GM21423 (cell line): ENCODE results near the gene HYKK.
"Not testable (repeated sequence)": the region's sequence is repeated elsewhere in the genome, so short reads cannot be mapped to it uniquely, and the experiment has no call there.

Source experiments
- ATAC-seq: cut with Tn5 transposase; IDR thresholded peaks from one replicate; pipeline ENCODE4 v1.9.1; 2021; ENCODE audit warnings: mild to moderate bottlenecking, moderate library complexity; ENCODE audit not compliant: unreplicated experiment

Gene HYKK, protein sequence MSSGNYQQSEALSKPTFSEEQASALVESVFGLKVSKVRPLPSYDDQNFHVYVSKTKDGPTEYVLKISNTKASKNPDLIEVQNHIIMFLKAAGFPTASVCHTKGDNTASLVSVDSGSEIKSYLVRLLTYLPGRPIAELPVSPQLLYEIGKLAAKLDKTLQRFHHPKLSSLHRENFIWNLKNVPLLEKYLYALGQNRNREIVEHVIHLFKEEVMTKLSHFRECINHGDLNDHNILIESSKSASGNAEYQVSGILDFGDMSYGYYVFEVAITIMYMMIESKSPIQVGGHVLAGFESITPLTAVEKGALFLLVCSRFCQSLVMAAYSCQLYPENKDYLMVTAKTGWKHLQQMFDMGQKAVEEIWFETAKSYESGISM

DNA sequence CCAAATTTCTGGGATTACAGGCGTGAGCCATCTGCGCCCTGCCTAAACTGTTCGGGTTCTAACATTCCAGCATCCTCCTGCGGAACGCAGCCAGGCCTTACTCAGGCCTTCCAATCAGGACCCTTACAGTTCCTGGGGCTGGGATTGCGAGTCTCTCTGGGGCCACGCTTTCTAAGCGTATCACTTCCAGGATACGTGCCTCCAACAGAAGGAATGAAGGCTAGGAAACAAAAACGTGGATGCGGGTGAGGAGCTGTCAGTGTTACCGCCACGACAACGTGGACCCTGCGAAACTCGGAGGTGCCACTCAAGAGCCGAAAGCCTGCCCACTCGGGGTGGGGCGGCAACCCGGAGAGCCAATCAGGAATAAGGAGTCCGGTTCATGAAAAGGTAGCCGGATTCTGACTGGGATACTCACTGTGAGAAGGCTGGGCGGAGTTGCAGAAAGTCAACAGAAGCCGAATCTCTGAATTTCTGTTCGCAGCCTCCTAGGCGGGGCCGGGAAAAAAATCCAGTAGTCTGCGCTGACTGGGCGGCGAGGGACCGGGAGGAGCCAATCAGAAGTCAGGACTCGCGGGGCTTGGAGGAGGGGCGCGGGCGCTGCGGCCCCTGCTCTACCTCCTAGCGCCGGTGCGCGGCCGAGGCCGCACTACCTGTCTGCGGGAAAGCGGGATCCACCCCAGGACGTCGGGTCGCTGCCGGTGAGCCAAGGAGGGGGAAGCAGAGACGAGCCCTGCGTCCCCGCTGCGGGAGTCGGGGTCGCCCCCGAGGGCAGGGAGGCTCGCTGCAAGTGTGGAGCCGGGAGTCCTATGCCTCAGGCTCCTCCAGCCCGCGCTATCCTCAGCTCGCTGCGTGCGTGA lies at the start of gene HYKK:
Gene HYKK, plus strand, starts transcription at position 607 of the 860 bp plus-strand sequence. CDS start 5,512 bp downstream, outside the sequence.
- peak; percentile 83 for ATAC-seq

DNA sequence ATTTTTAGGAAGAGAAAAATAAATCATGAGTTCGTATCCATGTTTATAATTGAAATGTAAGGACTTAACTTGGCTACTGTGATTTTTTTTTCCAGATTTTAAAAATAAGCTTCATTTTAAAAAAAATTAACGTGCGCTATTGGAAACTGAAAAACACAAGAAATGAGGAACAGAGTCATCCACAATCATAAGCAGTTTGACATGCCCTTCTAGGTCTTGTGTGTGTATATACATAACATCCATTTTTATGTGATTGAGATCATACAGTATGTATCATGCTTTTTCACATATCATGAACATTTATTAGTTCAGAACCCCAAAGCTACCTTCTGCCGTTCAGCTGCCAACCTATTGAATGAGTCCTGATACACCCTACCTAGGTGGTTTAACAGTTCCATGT lies 46.6 kb upstream of the HYKK start:
- ATAC-seq: no peak

DNA sequence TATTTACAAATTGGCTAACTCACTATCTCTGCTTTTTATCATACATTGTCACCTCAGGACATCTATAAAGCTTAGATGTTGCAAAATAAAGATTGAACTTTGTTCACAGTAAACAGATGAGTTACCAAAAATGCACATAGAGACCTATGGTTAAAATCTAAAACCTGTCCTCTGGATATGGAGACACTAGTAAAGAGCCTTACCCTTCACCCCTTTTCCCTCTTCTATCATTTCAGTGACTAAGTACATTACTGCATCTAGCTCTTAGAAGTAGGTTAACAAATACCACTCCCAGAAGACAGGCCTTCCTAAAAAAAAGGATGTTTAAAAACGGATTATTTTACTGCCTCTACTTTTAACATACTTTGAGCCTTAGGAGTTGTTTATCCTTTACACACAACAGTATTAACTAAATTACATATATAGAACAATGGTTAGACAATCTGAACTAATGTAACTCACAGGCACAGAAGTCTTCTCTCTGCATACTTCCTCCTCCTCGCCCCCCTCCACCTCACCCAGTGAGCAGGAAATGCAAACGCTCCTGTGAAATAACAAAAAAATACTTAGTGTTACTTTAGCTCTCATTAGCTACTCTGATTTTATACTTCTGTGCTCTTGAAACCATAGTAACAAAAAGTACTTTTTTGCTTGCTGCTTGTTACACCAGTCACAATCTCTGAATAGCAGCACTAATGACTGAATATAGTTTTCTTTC lies 46.0 kb upstream of the HYKK start:
- ATAC-seq: no peak

DNA sequence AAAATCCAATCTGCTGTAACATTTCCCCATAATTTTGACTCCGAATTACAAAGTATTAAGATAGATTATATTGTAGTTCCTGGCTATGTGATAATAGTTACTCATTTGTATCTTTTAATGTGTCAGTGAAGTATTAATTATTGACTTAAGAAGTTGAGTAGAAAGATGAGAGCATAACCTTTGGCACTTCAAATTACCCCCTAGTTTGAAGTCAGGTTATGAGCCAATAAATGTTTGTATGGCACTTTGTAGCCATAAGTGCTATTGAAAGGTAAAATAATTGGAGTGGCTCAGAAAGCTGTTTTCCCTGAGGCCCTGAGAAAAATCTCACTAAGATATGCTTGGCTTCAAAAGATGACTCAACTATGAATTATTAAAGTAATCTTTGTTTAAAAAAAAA lies 38.3 kb upstream of the HYKK start:
- ATAC-seq: no peak

DNA sequence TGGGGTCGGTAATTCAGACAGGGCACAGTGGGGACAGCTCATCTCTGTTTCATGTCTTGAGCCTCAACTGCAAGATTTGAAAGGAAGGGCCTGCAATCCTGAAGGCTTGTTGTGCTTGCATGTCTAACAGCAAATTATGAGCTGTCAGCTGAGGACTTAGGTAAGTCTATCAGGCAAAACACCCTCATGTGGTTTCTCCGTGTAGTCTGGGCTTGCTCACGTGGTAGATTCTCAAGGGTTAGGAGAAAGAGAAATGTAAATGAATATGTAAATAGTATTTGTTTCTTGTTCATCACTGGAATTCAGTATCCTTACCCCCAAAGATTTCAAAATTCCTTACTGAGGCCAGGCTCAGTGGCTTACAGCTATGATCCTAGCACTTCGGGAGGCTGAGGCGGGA lies 30.1 kb upstream of the HYKK start:
- no peak for ATAC-seq

DNA sequence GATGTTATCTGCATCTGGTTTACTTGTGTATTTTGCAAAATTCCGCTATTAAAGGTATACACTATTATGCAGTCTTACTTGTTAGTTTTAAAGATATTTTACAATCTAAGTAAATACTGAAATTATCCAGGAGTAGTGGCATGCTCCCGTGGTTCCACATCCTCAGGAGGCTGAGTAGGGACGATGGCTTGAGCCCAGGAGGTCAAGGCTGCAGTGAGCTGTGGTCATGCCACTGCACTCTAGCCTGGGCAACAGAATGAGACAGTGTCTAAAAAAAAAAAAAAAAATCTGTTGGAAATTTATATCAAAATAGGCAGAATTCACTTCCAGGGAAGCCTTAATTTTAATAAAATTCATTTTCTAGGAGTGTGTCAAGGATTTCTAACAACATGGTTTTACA lies 27.7 kb upstream of the HYKK start:
- ATAC-seq: no peak

DNA sequence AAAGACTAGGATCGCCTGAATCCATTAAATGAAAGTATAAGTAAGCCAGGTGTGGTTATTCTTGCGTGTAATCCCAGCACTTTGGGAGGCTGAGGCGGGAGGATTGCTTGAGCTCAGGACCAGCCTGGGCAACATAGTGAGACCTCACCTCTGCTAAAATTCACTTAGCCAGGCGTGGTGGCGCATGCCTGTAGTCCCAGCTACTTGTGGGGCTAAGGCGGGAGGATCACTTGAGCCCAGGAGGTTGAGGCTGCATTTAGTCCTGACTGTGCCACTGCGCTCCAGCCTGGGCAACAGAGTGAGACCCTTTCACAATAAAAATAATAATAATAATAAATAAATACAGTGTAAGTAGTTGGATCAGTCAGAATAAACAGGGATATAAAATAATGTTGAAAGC lies 25.5 kb upstream of the HYKK start:
- no peak for ATAC-seq

DNA sequence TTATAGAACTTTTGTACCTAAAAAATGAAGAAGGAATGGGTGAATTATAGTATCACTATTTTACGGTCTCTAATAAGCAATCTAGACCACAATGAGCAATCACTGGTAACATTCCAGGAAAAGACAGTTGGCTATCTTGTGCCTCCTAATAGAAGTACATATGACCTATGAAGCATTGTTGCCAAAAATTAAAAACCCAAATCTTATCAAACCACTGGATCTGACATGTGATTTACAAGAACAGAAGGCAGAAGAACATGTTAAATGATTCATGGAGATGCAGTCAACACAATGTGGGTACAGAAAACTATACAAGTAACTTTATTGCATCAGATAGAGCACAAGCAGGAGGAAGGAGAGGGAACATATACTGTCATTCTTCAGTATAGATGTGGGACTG lies 14.5 kb upstream of the HYKK start:
- no peak for ATAC-seq

DNA sequence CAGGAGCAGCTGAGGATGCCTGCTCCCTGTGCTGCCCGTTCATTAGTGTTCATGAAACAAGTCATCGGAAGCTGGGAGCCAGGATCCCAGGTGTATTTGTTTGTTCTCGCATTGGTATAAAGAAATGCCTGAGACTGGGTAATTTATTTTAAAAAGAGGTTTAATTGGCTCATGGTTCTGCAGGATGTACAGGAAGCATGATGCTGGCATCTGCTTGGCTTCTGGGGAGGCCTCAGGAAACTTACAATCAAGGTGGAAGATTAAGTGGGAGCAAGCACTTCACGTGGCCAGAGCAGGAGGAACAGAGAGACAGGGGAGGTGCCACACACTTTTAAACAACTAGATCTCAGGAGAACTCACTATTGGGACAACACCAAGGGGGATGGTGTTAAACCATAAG lies 5.5 kb upstream of the HYKK start:
- ATAC-seq: no peak

DNA sequence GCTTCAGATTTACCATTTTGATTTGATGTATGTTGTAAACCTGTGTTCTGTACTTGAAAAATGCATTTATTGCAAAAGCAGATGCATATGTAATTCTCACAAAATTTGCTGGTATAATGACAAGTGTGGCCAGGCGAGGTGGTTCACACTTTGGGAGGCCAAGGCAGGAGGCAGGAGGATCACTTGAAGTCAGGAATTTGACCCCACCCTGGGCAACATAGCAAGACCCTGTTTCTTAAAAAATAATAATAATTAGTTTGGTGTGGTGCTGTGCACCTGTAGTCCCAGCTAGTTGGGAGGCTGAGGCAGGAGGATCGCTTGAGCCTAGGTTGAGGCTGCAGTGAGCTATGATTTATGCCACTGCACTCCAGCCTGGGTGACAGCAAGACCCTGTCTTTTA lies 4.7 kb upstream of the HYKK start:
- ATAC-seq: no peak

DNA sequence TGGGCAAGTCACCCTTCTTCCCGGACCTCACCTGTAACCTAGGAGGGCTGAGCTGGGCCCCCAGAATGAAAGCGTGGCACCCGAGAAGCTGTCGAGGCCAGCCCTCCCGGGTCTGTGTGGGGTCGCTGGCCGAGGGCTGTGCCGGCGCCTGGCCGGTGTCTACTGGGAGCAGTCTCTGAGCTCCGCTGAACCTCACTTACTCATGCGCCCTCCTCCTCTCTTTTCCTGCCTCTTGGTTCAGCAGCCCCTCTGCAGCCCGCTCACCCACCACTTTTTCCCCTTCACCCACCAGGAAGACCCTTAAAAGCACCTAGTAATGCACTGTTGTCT lies 419 bp downstream of the HYKK start:
- ATAC-seq: peak; percentile 23

DNA sequence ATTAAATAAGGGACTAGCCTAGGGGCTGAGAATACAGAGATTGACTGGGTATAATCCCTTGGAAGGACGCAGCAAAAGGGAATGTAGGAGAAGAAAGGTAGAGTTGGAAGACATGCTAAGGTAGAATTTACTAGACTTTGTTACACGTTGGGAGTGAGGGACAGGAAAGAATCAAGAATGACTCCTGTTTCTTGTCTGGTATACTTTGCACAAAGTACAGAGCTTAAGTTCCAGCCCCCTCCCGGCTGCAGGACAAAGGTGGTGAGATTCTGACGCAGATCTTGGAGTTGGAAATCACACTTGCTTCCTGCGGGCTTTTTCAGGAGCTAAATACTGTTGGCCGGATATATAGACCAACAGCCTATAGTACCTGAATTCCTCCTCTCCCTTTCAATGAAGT lies 895 bp downstream of the HYKK start:
- ATAC-seq: no peak

DNA sequence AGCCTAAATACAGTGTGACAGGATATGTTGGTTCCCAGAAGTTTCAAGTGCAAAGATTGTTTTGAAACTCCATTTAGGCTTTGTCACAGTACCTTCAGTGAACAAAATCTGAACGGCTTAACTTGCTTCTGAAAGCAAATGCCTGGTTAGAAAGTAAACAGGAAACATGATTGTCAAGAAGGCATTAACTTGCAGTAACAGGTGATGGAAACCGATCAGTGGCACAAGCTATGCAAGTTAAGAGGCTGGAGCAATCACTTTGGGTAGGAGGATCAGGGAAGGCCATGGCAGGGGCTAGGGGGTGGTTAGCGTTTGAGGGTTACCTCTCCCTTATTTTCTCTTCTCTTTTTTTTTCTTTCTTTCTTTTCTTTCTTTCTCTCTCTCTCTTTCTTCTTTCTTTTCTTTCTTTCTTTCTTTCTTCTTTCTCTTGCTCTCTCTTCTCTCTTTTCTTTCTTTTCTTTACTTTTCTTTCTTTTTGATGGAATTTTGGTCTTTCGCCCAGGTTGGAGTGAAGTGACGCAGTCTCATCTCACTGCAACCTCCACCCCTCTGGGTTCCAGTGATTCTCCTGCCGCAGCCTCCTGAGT lies 2.4 kb downstream of the HYKK start:
- no peak for ATAC-seq

DNA sequence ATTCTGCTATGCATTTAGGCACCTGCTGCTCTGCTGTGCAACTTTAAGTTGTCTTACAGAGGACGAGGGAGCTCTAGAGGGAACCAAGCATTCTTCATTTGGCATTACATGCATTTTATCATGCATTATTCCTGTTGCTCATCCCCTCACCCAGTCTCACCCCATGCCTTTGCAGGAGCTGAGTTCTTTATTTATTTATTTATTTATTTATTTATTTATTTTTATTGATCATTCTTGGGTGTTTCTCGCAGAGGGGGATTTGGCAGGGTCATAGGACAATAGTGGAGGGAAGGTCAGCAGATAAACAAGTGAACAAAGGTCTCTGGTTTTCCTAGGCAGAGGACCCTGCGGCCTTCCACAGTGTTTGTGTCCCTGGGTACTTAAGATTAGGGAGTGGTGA lies 12.7 kb downstream of the HYKK start:
- ATAC-seq: not testable (repeated sequence)

DNA sequence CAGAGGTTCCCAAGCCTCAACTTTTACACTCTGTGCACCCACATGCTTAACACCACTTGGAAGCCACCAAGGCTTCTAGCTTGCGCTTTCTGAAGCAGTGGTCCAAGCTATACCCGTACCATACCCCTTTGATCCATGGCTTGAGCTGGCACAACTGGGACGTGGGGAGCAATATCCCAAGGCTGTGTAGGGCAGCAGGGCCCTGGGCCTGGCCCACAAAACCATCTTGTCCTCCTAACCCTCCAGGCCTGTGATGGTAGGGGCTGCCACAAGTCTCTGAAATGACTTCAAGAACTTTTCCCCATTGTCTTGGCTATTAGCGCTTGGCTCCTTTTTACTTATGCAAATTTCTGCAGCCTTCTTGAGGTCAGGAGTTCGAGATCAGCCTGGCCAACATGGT lies 16.9 kb downstream of the HYKK start:
- no peak for ATAC-seq

DNA sequence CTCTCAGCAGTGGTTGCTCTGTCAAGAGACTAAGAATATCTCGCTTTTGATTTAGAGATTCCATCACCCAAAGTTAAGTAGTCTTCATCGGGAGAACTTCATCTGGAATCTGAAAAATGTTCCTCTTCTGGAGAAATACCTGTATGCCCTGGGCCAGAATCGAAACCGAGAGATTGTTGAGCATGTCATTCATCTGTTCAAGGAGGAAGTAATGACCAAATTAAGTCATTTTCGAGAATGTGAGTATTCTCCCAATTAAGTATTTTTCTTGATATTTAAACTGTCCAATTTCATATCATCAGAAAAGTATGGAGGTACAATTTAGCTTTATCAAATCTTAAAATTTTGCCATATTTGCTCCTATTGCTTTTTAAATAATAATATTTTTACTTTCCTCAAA lies 19.9 kb downstream of the HYKK start:
- no peak for ATAC-seq

DNA sequence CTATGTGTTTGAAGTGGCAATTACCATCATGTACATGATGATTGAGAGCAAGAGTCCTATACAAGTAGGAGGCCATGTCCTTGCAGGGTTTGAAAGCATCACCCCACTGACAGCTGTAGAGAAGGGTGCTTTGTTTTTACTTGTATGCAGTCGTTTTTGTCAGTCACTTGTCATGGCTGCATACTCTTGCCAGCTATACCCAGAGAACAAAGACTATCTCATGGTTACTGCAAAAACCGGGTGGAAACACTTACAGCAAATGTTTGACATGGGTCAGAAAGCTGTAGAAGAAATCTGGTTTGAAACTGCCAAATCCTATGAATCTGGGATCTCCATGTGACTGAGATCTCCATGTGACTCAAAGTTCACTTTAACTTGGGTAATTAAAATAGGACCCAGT lies 26.0 kb downstream of the HYKK start:
- ATAC-seq: no peak

DNA sequence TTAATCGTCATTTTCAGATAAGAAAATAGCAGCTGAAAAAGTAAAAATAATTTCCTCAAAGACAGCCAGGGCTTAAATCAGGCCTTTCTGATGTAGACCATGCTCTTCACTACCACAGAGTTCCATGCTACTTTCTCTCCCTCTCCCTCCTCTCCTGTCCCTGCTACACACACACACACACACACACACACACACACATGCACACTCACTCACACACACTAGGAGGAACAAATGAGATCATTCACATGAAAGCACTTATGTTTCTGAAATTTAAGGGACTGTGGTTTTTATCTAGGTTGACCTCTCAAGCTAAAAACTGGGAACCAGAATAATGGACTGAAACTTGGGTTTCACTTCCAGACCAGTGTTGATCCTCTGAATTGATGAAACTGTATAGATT lies 28.8 kb downstream of the HYKK start:
- no peak for ATAC-seq

DNA sequence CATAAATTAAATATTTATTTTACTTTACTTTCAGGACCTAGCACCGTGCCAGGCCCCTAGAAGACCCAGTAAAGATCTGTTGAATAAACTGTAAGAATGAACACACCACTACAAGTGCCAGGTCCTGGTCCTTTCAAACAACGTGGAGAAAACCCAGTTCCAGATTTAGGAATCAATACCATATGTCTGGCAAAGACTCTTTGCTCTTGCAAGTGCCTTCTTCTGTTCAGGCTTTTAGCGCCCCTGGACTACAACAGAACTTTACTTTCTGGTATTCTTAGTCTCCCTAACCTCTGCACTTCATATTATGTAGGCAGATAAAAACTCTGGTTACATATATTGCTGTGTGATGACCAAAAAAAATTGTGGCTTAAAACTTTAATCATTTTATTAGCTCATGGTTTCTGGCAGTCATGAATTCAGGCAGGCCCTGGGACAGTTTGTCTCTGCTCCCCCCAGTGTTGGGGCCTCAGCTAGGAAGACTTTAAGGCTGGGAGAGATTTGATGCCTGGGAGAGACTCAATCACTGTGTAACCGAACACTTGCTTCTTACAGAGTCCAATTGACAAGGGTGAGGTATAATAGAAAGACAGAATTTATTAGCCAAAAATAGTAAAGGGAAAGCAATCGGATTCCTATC lies 30.0 kb downstream of the HYKK start:
- ATAC-seq: no peak

DNA sequence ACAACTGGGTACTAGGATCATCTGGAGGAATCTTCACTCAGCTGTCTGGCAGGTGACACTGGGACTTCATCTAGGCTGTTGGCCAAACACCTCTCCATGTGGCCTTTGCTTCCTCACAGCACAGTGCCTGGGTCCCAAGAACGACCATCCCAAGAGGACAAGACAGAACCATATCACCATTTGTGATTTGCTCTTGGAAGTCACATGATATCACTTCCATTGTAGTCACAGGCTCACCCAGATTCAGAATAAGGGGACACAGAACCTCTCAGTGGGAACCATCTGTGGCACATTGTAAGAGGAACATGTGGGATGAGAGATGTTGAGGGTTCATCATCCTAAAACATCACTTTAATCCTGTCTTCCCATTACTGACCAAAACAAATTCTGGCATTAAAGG lies 31.0 kb downstream of the HYKK start:
- ATAC-seq: no peak
